HG03064 (cell line): ENCODE measurements around the gene EMX2.
"Not testable (repeated sequence)": the region's sequence is repeated elsewhere in the genome, so short reads cannot be mapped to it uniquely, and the experiment has no call there.

ENCODE experiments used
- ATAC-seq: cut with Tn5 transposase; IDR thresholded peaks from one replicate; pipeline ENCODE4 v1.9.1; 2021; ENCODE audit warnings: low read depth; ENCODE audit not compliant: unreplicated experiment

The EMX2 gene

DNA sequence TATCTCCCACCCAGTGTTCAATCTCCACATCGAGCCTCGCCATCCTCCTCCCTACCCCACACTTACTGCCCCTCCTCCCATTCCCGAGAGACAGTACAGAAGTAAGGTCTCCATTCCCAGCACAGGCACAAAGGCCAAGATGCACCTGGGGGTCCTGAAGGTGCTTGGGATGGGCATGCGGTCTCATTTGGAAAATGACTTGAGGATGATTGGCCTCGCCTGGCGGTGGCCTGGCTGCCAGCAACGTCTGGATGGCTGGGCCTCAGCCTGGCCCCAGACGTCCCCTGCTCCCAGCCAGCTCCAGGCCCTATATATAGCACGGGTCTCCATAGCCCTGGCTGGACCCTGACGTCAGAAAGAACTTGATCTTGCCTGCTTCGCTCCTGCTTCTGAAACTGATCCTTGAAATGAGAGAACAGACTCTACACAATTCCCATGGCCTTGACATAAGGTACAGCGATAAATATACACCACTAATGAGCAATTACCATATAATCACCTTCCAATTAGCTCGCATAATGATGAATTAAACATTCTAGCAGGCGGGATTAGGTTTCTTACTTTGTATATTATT lies 11.8 kb downstream of the EMX2 start:
- no peak for ATAC-seq

DNA sequence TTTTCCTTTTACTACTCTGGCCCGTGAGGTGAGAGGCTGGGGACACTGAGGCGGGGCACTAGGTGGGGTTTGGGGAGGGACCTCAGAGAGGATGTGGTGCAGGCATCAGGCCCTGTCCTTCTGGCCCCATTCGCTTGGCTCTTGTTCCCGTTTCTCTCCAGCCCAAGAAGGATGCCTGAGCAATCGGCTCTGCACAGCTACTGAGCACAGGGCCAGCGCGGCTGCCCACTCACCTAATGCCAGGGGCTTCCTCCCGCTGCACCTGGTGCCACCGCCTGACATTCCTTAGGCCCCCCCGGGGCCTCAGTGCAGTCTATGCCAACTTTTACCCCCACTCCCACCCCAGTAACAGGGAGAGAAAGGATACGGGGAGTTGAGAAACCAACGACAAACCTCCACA lies 12.5 kb downstream of the EMX2 start:
- no peak for ATAC-seq

- ATAC-seq = no peak
Measured at GRCh38 chr10:117555863-117556262, 13.3 kb downstream of the EMX2 start.

GRCh38 chr10:117556356-117556755 lies 13.8 kb downstream of the EMX2 start:
- no peak for ATAC-seq

GRCh38 chr10:117559712-117560111 lies 17.2 kb downstream of the EMX2 start:
- no peak for ATAC-seq

DNA sequence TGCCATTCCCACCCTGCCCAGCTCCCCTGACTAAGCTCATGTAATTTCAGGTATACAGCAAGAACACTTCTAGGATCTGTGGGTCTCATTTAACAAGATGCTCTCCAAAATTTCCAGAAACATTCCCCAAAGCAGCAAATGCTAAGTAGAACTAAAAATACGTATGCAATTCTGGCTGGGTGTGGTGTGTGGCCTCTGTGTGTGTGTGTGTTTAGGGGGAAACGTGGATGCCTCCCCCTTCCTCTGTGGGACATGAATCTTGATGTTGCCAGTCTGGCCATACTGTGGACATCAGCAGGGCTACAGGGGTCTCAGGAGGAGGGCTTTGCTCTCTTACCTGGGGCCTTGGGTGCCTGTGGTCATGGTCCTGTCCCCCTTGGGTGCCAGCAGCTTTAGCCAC lies 18.4 kb downstream of the EMX2 start:
- ATAC-seq = no peak

DNA sequence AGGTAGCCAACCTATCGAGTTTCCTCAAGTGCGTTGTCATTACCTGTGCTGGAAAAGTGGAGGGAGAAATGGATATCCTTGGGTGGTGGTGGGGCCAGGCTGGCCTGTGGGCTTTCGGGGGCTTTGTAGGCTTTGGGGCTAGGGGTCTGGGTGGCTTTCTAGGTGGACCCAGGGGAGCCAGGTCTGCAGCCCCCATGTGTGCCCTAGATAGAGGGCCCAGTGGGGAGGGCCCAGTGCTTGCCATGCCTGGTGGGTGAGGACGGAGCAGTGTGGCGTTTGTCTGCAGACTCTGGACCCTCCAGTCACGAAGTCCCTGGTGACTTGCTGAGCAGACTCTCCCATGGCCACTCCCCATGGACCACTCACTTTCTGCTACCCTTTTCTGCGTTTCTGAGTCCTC lies 19.7 kb downstream of the EMX2 start:
- ATAC-seq = no peak

- ATAC-seq = no peak
Measured at GRCh38 chr10:117562896-117563737, 20.6 kb downstream of the EMX2 start.

DNA sequence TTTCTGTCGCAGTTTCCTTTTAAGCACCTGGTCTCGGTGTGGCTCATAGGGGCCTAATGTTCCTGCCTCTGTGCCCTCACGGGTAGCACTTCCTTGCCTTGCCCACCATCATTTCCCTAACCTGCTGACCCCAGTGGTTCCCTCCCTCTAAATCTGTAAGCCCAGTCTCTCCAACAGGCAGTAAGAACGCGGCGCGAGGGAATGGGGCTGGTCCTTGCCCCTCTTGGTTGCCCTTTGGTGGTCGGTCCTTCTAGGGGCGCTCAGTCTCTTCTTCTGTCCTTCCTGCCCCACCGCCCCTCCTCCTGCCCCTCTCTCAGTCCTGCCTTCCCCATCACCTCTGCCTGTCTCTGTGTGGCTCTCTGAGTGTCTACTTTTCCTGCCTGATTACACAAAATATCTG lies 21.2 kb downstream of the EMX2 start:
- ATAC-seq = no peak

- ATAC-seq = no peak
Measured at GRCh38 chr10:117565068-117565467, 22.5 kb downstream of the EMX2 start.

GRCh38 chr10:117568334-117568733 lies 25.8 kb downstream of the EMX2 start:
- no peak for ATAC-seq

DNA sequence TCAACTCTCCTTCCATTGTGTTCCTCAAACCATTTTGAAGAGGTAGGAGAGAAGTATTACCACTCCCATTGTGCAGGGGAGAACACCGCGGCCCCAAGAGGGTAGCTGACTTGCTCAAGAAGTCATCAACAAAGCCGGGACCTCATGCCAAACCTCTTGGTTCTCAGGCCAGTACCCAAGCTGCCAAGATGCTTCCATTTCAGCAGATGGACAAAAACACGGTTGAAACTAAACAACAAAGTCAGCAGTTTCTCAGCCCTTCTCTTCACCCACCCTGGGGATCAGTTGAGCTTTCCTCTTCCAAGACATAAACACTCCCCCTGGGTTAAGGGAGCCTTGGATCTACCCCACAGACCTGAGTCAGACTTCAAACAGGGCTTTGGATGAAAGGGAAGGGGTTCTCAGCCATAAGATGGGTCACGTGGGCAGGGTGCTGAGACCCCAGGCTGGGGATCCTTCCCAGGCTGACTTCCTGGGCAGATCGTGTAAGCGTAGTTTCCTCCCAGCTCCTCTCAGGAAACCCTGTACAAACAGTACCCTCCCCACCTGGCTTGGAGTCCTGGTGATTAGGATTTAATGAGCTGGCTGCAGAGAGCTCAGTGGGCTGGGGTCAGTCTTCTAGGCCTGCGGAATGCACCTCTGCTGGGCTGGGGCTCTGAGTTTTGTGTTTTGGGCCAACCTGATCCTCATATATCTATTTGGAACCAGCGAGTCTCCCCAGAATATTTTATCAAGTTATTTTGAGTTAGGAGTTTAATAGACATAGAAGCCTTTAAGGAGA lies 27.3 kb downstream of the EMX2 start:
- no peak for ATAC-seq

DNA sequence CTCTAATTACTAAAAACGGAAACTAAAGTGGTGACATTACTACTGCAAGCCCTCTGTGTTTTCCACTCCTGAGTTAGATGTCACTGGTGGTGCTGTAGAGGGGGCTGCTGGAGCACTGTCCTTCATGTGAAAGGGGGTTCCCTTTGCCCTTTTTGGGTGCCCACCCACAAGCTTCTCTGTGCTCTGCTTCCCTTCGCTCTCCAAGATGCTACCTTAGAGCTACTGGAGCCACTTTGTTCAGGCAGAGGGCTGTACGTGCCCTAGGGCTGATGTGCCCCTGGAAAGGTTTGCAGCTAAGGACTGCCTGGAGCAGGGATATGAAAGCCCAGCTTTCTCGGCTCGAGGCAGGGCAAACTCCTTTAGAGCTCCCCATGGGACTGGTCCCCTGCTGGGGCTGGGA lies 28.3 kb downstream of the EMX2 start:
- no peak for ATAC-seq

- no peak for ATAC-seq
Measured at GRCh38 chr10:117574498-117575146, 32.1 kb downstream of the EMX2 start.

DNA sequence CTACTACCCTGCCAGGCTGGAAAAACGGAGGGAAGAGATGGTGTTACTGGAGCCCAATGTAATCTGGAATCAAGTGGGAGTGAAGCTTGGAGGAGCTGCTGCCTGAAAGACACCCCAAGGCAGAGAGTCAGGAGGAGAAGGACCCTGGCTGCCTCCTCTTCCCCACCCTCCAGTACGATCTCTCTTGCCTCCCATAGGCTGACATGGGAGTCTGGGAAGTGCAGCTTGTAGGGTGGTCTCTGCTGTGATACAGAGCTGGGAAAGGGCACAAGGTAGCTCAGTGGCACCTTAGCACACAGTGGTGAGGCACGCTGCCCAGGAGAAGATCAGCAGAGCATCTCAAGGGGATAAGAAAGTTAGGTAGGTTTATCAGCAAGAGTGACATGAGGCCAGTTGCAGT lies 35.9 kb downstream of the EMX2 start:
- no peak for ATAC-seq

GRCh38 chr10:117578999-117579590 lies 36.5 kb downstream of the EMX2 start:
- ATAC-seq = no peak

GRCh38 chr10:117581961-117582360 lies 39.4 kb downstream of the EMX2 start:
- ATAC-seq = no peak

- ATAC-seq = not testable (repeated sequence)
Measured at GRCh38 chr10:117584831-117585230, 42.3 kb downstream of the EMX2 start.

DNA sequence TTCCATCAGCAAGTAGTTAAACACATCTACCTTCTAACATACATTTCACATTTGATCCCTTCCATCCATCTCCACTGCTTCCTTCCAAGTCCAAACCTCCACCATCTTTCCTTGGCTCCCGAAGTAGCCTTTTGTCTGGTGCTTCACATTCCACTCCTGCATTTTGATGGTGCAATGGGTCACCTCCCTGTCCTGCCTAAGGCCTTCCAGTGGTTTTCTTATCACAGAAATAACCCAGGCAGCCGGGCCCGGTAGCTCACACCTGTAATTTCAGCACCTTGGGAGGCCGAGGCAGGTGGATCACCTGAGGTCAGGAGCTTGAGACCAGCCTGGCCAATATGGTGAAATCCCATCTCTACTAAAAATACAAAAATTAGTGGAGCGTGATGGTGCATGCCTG lies 44.5 kb downstream of the EMX2 start:
- ATAC-seq = no peak

DNA sequence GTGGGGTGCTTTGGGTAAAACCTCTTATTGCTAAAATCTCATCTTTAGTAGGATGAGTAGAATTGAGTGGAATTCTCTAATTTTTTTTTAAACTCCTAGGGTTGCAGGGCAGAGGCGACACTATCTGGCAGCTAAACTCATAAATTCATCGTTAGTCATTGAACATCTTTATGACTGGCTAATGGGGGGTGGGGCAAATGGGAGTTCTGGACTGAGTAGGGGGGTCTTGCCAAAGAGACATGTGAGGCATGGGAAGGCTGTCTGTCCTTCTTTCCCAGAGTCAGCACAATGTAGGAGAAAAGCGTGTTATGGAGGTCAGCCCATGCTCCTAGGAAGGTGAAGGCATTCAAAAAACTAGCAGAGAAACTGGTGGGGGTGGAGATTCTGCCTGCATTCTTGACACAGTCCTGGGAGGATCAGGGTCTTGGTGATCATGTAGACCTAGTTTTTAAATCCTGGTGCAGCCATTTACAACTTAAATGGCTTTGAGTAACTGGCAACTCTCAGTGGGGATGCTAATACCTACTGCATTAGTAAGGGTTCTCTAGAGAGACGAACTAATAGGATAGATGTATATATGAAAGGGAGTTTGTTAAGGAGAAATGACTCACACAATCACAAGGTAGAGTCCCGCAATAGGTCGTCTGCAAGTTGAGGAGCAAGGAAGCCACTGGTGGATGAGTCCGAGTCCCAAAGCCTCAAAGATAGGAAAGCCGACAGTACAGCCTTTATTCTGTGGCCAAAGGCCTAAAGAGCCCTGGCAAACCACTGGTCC lies 47.7 kb downstream of the EMX2 start:
- no peak for ATAC-seq
